Calu3 (cell line): ENCODE measurements around the gene IL3RA. TPM values are rescaled to one million over a fixed set of nuclear protein-coding genes. Genes with fewer than 3 reads are reported as not detected.

ENCODE experiments used
- BruUV-seq: library from RNA; stranded (reverse); fragments of 400-500 nt; replicated peaks from 2 replicates; lab custom pipeline; 2021; lab: Mats Ljungman, UMichigan
- CTCF ChIA-PET: fragments of 300-600 bp; sonication (Branson Sonifier 250); formaldehyde crosslinking; loops from one replicate; lab custom pipeline; 2022; ENCODE audit warnings: antibody characterized with exemption; lab: Charles Lee
- DNase-seq: peaks from one replicate; pipeline ENCODE4 v3.0.0; 2022
- H3K27ac Mint-ChIP-seq: one replicate; pipeline ENCODE4 v1.8.0; 2022; ENCODE audit warnings: mixed read lengths; ENCODE audit not compliant: unreplicated experiment
- H3K27me3 Mint-ChIP-seq: one replicate; pipeline ENCODE4 v1.8.0; 2022; ENCODE audit warnings: mixed read lengths; ENCODE audit not compliant: unreplicated experiment
- H3K36me3 Mint-ChIP-seq: one replicate; pipeline ENCODE4 v1.8.0; 2022; ENCODE audit warnings: mild to moderate bottlenecking, moderate library complexity, mixed read lengths; ENCODE audit not compliant: insufficient read depth, unreplicated experiment
- H3K4me1 Mint-ChIP-seq: one replicate; pipeline ENCODE4 v1.8.0; 2022; ENCODE audit warnings: mild to moderate bottlenecking, low read depth, mixed read lengths; ENCODE audit not compliant: unreplicated experiment
- H3K4me3 Mint-ChIP-seq: one replicate; pipeline ENCODE4 v1.8.0; 2022; ENCODE audit warnings: mild to moderate bottlenecking, low read depth, moderate library complexity, mixed read lengths; ENCODE audit not compliant: unreplicated experiment
- H3K9me3 Mint-ChIP-seq: one replicate; pipeline ENCODE4 v1.8.0; 2022; ENCODE audit warnings: low read depth, mixed read lengths; ENCODE audit not compliant: unreplicated experiment
- intact Hi-C: fragments of 100-400 bp; cut with micrococcal nuclease; formaldehyde crosslinking; loops from one replicate; pipeline ENCODE4 v1.10.0; 2022; ENCODE audit not compliant: unreplicated experiment
- total RNA-seq: library from RNA; stranded (reverse); gene quantifications from 2 replicates; pipeline ENCODE4 v1.2.3, GENCODE V29; 2022
- TF ChIP-seq, protein P1 (sequence below): fragments of 200-600 bp; IDR thresholded peaks from one replicate; pipeline ENCODE4 v1.8.0; 2022; ENCODE audit warnings: antibody characterized with exemption; ENCODE audit not compliant: unreplicated experiment

The IL3RA gene
- total RNA-seq, 1 experiment from 2014 or later = not detected

DNA sequence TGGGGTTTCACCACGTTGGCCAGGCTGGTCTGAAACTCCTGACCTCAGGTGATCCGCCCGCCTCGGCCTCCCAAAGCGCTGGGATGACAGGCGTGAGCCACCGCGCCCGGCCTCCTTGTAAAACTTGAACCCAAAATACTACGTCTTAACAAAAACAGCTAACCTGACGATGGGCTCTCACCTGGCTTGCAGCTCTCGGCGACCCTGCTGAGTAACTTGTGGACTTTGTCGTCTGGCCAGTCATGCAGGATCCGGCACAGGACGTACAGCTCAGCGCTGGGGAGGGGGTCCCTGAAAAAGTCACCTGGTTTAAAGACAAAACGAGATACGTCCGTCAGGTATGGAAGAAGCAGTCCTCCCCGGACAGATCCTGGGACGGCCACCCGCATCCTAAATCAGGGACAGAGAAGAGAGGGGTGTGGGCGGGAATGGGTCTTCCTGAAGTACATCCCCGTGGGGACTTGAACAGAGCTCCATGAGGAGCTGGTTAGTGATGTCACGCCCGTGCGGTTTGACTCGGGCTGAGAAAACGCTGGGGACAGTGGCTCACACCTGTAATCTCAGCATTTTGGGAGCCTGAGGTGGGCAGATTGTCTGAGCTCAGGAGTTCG is 76.1 kb downstream of the IL3RA start:
- Mint-ChIP-seq H3K36me3 (peaks cover 15% of the 10 kb centered on the region), H3K27me3 (no peaks in the 10 kb centered on the region), H3K4me3 (no peak overlapping the region), H3K27ac (no peak overlapping the region), H3K9me3 (no peaks in the 10 kb centered on the region), H3K4me1 (no peaks in the 10 kb centered on the region)
- intact Hi-C loops = no loop called here
- DNase-seq = no peak
- BruUV-seq = no TSS peak
- TF ChIP-seq, protein P1, sequence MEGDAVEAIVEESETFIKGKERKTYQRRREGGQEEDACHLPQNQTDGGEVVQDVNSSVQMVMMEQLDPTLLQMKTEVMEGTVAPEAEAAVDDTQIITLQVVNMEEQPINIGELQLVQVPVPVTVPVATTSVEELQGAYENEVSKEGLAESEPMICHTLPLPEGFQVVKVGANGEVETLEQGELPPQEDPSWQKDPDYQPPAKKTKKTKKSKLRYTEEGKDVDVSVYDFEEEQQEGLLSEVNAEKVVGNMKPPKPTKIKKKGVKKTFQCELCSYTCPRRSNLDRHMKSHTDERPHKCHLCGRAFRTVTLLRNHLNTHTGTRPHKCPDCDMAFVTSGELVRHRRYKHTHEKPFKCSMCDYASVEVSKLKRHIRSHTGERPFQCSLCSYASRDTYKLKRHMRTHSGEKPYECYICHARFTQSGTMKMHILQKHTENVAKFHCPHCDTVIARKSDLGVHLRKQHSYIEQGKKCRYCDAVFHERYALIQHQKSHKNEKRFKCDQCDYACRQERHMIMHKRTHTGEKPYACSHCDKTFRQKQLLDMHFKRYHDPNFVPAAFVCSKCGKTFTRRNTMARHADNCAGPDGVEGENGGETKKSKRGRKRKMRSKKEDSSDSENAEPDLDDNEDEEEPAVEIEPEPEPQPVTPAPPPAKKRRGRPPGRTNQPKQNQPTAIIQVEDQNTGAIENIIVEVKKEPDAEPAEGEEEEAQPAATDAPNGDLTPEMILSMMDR = no peak
- CTCF ChIA-PET = no interaction called here

DNA sequence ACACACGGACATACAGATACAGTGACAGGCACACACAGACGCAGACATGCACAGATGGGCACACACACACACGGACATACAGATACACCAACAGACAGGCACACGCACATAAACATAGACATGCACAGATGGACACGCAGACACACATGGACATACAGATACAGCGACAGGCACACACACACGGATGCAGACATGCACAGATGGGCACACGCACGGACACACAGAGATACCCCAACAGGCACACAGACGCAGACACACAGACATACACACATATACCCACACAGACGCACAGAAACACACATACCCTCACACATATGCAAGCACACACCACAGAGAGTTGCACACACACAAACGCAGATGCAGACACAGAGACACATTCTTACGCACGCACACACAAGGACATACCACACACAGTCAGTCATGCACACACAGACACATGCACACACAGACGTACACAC is 79.8 kb downstream of the IL3RA start:
- no peak overlapping the region for H3K4me3 Mint-ChIP-seq
- DNase-seq = no peak
- BruUV-seq = no TSS peak
- H3K36me3 Mint-ChIP-seq = peaks cover 39% of the 10 kb centered on the region
- CTCF ChIA-PET = no interaction called here
- no peaks in the 10 kb centered on the region for H3K4me1 Mint-ChIP-seq
- intact Hi-C loops = no loop called here
- H3K27ac Mint-ChIP-seq = no peak overlapping the region
- peaks cover 7% of the 10 kb centered on the region for H3K9me3 Mint-ChIP-seq
- no peaks in the 10 kb centered on the region for H3K27me3 Mint-ChIP-seq
- TF ChIP-seq, protein P1 = no peak

DNA sequence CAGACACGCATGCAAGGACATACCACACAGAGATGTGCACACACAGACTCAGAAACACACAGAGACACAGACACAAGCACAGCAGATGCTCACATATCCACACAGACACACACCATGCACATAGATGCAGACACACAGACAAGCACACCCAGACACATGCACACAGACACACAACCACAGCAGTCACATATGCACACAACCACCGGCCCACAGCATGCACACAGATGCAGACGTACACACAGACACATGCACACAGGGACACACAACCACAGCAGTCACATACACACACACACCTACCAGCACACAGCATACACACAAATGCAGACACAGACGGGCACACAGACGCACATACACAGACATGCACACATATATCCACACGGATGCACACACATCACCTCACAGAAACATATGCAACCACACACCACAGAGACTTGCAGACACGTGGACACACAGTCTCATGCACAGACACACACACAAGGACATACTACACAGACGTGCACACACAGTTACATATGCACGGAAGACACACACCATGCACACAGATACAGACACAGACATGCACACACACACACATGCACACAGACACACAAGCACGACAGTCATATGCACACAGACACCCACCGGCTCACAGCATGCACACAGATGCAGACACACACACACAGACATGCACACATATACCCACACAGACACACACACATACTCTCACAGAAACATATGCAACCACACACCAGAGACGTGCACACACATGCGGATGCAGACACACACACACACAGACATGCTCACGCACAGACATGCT is 80.6 kb downstream of the IL3RA start:
- CTCF ChIA-PET = no interaction called here
- Mint-ChIP-seq H3K27me3 (no peaks in the 10 kb centered on the region), H3K27ac (no peak overlapping the region), H3K9me3 (peaks cover 7% of the 10 kb centered on the region), H3K36me3 (peaks cover 47% of the 10 kb centered on the region), H3K4me1 (no peaks in the 10 kb centered on the region), H3K4me3 (no peak overlapping the region)
- no TSS peak for BruUV-seq
- TF ChIP-seq, protein P1 = no peak
- DNase-seq = no peak
- intact Hi-C loops = no loop called here

DNA sequence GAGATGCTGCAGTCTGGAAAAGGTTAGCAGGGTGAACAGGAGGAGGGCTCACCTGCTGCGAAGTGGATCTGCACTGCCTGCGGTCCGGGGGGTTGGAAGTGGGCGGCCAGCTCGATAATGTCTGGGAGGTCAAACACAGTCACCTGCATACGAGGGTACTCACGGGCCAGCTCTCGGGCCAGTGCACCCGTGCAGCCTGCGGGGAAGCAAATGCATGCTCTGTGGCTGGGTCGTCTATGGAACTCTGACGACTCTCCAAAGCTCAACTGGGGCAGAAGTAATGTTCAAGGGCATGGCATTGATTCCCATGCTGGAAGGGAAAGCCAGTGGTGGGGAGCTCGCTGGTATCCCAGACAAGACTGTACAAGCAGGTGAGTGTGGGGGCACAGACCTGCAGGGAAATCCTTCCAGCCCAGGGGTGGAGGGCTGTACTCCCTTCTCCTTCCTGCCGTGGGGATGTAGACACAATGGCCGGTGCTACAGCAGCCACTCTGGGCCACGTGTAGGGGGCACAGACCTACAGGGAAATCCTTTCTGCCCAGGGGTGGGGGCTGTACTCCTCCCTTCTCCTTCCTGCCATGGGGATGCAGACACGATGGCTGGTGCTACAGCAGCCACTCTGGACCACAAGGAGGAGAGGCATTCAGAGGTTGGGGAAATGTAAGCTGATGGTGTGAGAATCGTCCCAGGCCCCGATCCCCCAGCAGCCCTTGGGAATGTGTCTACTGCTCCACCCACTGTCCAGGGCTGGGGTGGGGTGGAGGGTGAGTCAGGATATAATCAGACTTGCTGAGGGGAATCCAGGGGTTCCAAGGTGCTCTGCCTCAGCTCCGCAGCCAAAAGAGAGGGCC is 81.6 kb downstream of the IL3RA start:
- Mint-ChIP-seq H3K27me3 (no peaks in the 10 kb centered on the region), H3K4me1 (no peaks in the 10 kb centered on the region), H3K9me3 (peaks cover 7% of the 10 kb centered on the region), H3K4me3 (no peak overlapping the region), H3K27ac (no peak overlapping the region), H3K36me3 (peaks cover 45% of the 10 kb centered on the region)
- intact Hi-C loops = no loop called here
- DNase-seq = no peak
- BruUV-seq = no TSS peak
- TF ChIP-seq, protein P1 = no peak
- CTCF ChIA-PET = no interaction called here
